ENCODE results near the gene TNNT1. TPM values are rescaled to one million over a fixed set of nuclear protein-coding genes. Genes with fewer than 3 reads are reported as not detected.
A peak's percentile ranks its signal among the peaks of the same experiment; 100 is the strongest.

Gene TNNT1
- total RNA-seq, 1 experiment from 2014 or later = 188 TPM

GRCh38 chr19:55158423-55158822 lies 9.4 kb upstream of the TNNT1 start (continued):
- TF ChIP-seq, protein P1, sequence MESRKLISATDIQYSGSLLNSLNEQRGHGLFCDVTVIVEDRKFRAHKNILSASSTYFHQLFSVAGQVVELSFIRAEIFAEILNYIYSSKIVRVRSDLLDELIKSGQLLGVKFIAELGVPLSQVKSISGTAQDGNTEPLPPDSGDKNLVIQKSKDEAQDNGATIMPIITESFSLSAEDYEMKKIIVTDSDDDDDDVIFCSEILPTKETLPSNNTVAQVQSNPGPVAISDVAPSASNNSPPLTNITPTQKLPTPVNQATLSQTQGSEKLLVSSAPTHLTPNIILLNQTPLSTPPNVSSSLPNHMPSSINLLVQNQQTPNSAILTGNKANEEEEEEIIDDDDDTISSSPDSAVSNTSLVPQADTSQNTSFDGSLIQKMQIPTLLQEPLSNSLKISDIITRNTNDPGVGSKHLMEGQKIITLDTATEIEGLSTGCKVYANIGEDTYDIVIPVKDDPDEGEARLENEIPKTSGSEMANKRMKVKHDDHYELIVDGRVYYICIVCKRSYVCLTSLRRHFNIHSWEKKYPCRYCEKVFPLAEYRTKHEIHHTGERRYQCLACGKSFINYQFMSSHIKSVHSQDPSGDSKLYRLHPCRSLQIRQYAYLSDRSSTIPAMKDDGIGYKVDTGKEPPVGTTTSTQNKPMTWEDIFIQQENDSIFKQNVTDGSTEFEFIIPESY (IDR thresholded peaks at IDR 0.05; ENCODE audit: extremely low read depth, insufficient replicate concordance, low read length) = no peak

DNA sequence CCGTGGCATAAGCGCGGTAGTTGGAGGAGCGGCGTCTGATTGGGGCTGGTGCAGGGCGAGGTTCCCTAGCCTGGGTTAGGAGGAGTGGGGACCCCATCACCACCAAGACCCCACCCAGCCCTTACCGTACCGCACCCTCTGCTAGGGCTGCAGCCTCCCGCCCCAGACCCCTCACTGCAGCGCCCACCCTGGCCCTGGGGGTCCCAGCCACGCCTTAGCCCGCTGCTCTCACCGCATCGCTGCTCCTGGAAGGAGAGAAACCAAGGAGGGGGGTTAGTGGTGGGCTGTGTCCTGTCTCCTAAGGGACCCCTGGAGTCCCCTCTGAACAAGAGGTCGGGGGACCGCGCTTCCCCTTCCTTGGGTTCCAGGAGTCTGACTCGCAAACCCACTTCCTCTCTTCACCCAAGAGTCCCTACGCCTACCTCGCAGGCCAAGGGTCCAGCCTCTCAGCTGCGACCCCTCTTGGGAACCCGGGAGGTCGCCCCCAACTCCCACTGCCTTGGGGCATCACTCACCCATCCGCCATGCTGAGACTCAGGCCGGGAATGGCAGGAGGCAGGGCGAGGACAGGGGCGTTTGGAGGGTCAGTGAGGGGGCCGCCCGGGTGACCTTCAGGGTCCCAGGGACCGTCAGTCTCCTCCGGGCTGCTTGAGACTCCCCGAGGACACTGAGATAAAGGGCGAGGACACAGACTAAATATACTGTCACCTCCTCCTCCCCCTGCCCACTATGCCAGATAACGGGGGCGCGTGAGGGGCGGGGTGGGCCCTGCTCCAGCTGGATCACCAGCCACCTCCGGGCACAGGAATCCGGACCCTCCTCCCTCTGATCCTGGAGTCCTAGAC lies 8.3 kb upstream of the TNNT1 start, which contains the start of gene TNNI3:
Gene TNNI3, minus strand, starts transcription at position 669 of the 845 bp plus-strand sequence. Its CDS starts 143 bp downstream, at position 526.
- intact Hi-C loops (cut with micrococcal nuclease) = loop anchor here (5.0 kb wide), 1 partner anchor 75 kb away; no protein-coding TSS in a partner anchor
- CTCF ChIA-PET = interaction anchor here (1.0 to 2.6 kb wide), 3 partner anchors 11 to 16 kb away, joined by 3 to 10 read pairs (median 9); no protein-coding TSS in a partner anchor

More for the DNA sequence above, 8.3 kb upstream of the TNNT1 start, which contains the start of gene TNNI3:
- Histone ChIP-seq H3K4me2 (ENCODE audit: low read length) (peak within 1 kb of the TSS; percentile 96), H3K36me3 (ENCODE audit: control insufficient read depth in 1 of 2, insufficient read depth in 2 of 2, low read length in 2 of 2) (no peaks in the 10 kb centered on the region; a peak in 1 of 4 replicates), H3K9me3 (ENCODE audit: control insufficient read depth in 1 of 2, insufficient read depth in 1 of 2, low read depth in 1 of 2, low read length in 2 of 2) (no peaks in the 10 kb centered on the region), H3K4me3 (replicated peaks in 1 of 2; ENCODE audit: low read depth in 1 of 2, low read length in 2 of 2) (peak within 1 kb of the TSS; percentile 61 to 74), H3K9ac (ENCODE audit: low read length) (peak within 1 kb of the TSS; percentile 81), H3K4me1 (ENCODE audit: control insufficient read depth in 1 of 2, insufficient read depth in 2 of 2, low read length in 2 of 2) (peaks cover 15 to 52% of the 10 kb centered on the region in 2 experiments), H3K27ac (ENCODE audit: low read depth, low read length) (peak within 1 kb of the TSS; percentile 78), H3K79me2 (ENCODE audit: insufficient read depth, low read length) (peaks cover 12% of the 10 kb centered on the region), H2AFZ (ENCODE audit: low read depth, low read length, poor library complexity, severe bottlenecking) (no peak within 1 kb of the TSS), H3K9me2 (ENCODE audit: insufficient read depth) (no peaks in the 10 kb centered on the region), H3K27me3 (ENCODE audit: insufficient read depth, low read length) (no peaks in the 10 kb centered on the region), H4K20me1 (ENCODE audit: insufficient read depth) (no peaks in the 10 kb centered on the region)
- no peak for TF ChIP-seq EZH2phosphoT487 (IDR thresholded peaks at IDR 0.05; ENCODE audit: borderline replicate concordance)
- TF ChIP-seq FOSL1 (IDR thresholded peaks at IDR 0.05; ENCODE audit: low read depth) = no peak
- TF ChIP-seq POLR2A (IDR thresholded peaks at IDR 0.05; ENCODE audit: borderline replicate concordance, extremely low read depth, insufficient read depth, insufficient read length) = no peak
- no peak for TF ChIP-seq ZFX (IDR thresholded peaks at IDR 0.05)
- no peak for TF ChIP-seq JUND (IDR thresholded peaks at IDR 0.05)
- TF ChIP-seq RAD21 (IDR thresholded peaks at IDR 0.05; ENCODE audit: low read depth) = no peak
- no peak for TF ChIP-seq ATF3 (IDR thresholded peaks at IDR 0.05)
- TF ChIP-seq TCF7L2 (IDR thresholded peaks at IDR 0.05; ENCODE audit: borderline replicate concordance, extremely low read depth, insufficient read depth, insufficient read length) = no peak
- TF ChIP-seq, protein P2, sequence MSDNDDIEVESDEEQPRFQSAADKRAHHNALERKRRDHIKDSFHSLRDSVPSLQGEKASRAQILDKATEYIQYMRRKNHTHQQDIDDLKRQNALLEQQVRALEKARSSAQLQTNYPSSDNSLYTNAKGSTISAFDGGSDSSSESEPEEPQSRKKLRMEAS (IDR thresholded peaks at IDR 0.05) = no peak
- TF ChIP-seq YY1 (IDR thresholded peaks at IDR 0.05; ENCODE audit: extremely low read depth, insufficient replicate concordance, low read depth, low read length) = no peak
- TF ChIP-seq ELF1 (IDR thresholded peaks at IDR 0.05; ENCODE audit: borderline replicate concordance, low read depth) = no peak
- TF ChIP-seq, protein P1 (IDR thresholded peaks at IDR 0.05; ENCODE audit: extremely low read depth, insufficient replicate concordance, low read length) = no peak
- no TSS peak for BruUV-seq (replicated peaks)
- DNase-seq (ENCODE audit: low read depth, low spot score) (no peak), ATAC-seq (no peak)
- POLR2A ChIA-PET = interaction anchor here (1.1 to 1.3 kb wide), 2 partner anchors 10 to 11 kb away, joined by 3 to 13 read pairs; no protein-coding TSS in a partner anchor
- RAD21 ChIA-PET (ENCODE audit: low non-redundant PET in 1 of 2, low total read pairs in 2 of 2, uncharacterized antibody in 2 of 2, unreplicated experiment in 2 of 2) = interaction anchor here in 1 of 2 experiments (0.7 kb wide), 1 partner anchor 298 kb away, joined by 3 read pairs; no protein-coding TSS in a partner anchor
